Stimulated activated CD8-positive, alpha-beta memory T cell treated with anti-CD3 and anti-CD28 coated beads, Interleukin-12 subunit alpha, Interleukin-12 subunit beta, amount 100 ng/mL, for 4 hours (primary cell): ENCODE data around the gene ADAM22.

Experiments
- DNase-seq: peaks from one replicate; pipeline ENCODE4 v3.0.0-alpha.2; 2020; ENCODE audit warnings: low read depth

ADAM22 gene

GRCh38 chr7:87959336-87959735 is 25.3 kb downstream of the ADAM22 start:
- no peak for DNase-seq

GRCh38 chr7:87960239-87960638 is 26.2 kb downstream of the ADAM22 start:
- DNase-seq: no peak

GRCh38 chr7:87961754-87962153 is 27.7 kb downstream of the ADAM22 start:
- no peak for DNase-seq

- no peak for DNase-seq
Measured at GRCh38 chr7:87966271-87966670, 32.2 kb downstream of the ADAM22 start.

GRCh38 chr7:87968021-87968420 is 34.0 kb downstream of the ADAM22 start:
- no peak for DNase-seq

- no peak for DNase-seq
Measured at GRCh38 chr7:87982116-87982515, 48.1 kb downstream of the ADAM22 start.

GRCh38 chr7:87984088-87984487 is 50.0 kb downstream of the ADAM22 start:
- DNase-seq: no peak

GRCh38 chr7:87993269-87993668 is 59.2 kb downstream of the ADAM22 start:
- DNase-seq: no peak

- no peak for DNase-seq
Measured at GRCh38 chr7:87999261-87999660, 65.2 kb downstream of the ADAM22 start.

GRCh38 chr7:88001744-88002530 is 67.9 kb downstream of the ADAM22 start:
- no peak for DNase-seq

- DNase-seq: no peak
Measured at GRCh38 chr7:88002617-88003016, 68.6 kb downstream of the ADAM22 start.

GRCh38 chr7:88003581-88003980 is 69.5 kb downstream of the ADAM22 start:
- DNase-seq: no peak

GRCh38 chr7:88005191-88005590 is 71.1 kb downstream of the ADAM22 start:
- no peak for DNase-seq

GRCh38 chr7:88009651-88010050 is 75.6 kb downstream of the ADAM22 start:
- DNase-seq: no peak

- no peak for DNase-seq
Measured at GRCh38 chr7:88012086-88012485, 78.0 kb downstream of the ADAM22 start.

GRCh38 chr7:88013981-88014380 is 79.9 kb downstream of the ADAM22 start:
- DNase-seq: no peak

- DNase-seq: no peak
Measured at GRCh38 chr7:88014581-88014980, 80.5 kb downstream of the ADAM22 start.

GRCh38 chr7:88015309-88015708 is 81.3 kb downstream of the ADAM22 start:
- no peak for DNase-seq

- DNase-seq: no peak
Measured at GRCh38 chr7:88018501-88018900, 84.5 kb downstream of the ADAM22 start.

GRCh38 chr7:88020953-88021665 is 87.1 kb downstream of the ADAM22 start:
- no peak for DNase-seq

- no peak for DNase-seq
Measured at GRCh38 chr7:88027724-88028123, 93.7 kb downstream of the ADAM22 start.

GRCh38 chr7:88034083-88034695 is 100.1 kb downstream of the ADAM22 start:
- DNase-seq: no peak

- no peak for DNase-seq
Measured at GRCh38 chr7:88037050-88037449, 103.0 kb downstream of the ADAM22 start.
